ENCODE results near the gene NCBP2. TPM values are rescaled to one million over a fixed set of nuclear protein-coding genes. Genes with fewer than 3 reads are reported as not detected.

NCBP2 gene
- total and polyA plus RNA-seq, 4 donors, result 37.4 to 48.6 (median 47.5) TPM

- peaks cover 0 to 3% (median 0%) of the 10 kb centered on the region in 5 donors for H3K4me1 ChIP-seq (ENCODE audit: control insufficient read depth in 5 of 5, insufficient read depth in 5 of 5, low read length in 5 of 5)
- no peak for TF ChIP-seq CTCF (IDR thresholded peaks at IDR 0.05; ENCODE audit: control extremely low read depth, extremely low read depth)
- 81 to 94% methylated on average over 13 of the region's 13 CpGs for WGBS, 2 donors
- H3K9me3 ChIP-seq (ENCODE audit: control insufficient read depth in 4 of 4, insufficient read depth in 3 of 4, low read length in 3 of 4), result no peaks in the 10 kb centered on the region
- no peak overlapping the region for H3K9ac ChIP-seq (ENCODE audit: insufficient read depth in 1 of 2, low read length in 2 of 2)
- H3K27ac ChIP-seq (ENCODE audit: low read depth in 1 of 2, low read length in 1 of 2), result no peak overlapping the region
- peaks cover 0 to 2% (median 1%) of the 10 kb centered on the region in 4 donors for H3K36me3 ChIP-seq (ENCODE audit: control insufficient read depth in 4 of 4, insufficient read depth in 4 of 4, low read length in 4 of 4)
- no peak overlapping the region for H3K4me3 ChIP-seq
- no peaks in the 10 kb centered on the region for H3K27me3 ChIP-seq (ENCODE audit: control insufficient read depth in 3 of 3, insufficient read depth in 3 of 3, low read length in 2 of 3)
- no peak for DNase-seq
- ATAC-seq (ENCODE audit: insufficient read depth, low FRiP score), result no peak
Measured at GRCh38 chr3:196894557-196895295, 47.6 kb downstream of the NCBP2 start.

DNA sequence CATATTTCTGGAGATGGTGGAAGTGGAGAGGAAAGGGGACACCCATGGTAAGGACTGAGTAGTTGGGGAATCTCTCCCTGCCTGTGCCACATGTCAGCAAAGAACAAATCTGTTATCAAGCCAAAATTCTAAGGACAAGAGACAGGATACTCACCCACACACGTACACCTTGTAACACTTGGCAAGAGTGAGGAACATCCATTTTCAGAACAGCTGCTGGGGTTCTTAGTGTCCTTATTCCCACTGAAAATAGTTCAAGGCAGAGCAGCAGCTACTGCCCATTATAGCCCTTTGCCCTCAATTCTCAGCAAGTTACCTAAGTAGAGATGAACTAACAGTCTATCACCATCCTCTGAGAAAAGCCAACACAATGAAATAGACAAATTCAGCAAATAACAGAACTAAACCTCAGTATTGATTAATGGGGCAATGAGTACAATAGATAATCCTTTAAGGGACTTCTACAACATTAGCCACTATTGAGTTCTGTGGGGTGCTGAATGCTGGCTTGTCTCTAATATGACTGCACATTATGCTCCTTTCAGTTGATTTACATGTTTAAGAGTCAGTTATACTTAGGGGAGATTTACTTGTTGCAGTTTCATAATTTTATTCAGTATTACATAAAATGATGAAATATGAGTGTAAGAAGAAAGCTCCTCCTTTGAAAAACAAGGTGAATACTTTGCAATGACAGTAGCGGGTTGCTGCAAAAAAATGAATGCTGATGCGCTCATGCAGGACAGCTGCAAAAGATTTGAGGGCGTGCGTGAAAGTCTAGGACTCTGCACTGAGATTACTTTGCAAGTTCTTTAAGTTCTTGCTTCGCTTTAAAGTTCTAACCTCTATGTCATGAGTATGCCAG is 52.3 kb downstream of the NCBP2 start:
- 93 to 94% methylated on average over 6 of the region's 6 CpGs for WGBS, 2 donors
- TF ChIP-seq CTCF (IDR thresholded peaks at IDR 0.05; ENCODE audit: control extremely low read depth, extremely low read depth), result no peak
- no peak for DNase-seq
- H3K27me3 ChIP-seq (ENCODE audit: control insufficient read depth in 3 of 3, insufficient read depth in 3 of 3, low read length in 2 of 3), result no peaks in the 10 kb centered on the region
- no peak for ATAC-seq (ENCODE audit: insufficient read depth, low FRiP score)
- no peak overlapping the region for H3K27ac ChIP-seq (ENCODE audit: low read depth in 1 of 2, low read length in 1 of 2)
- no peak overlapping the region for H3K9ac ChIP-seq (ENCODE audit: insufficient read depth in 1 of 2, low read length in 2 of 2)
- H3K36me3 ChIP-seq (ENCODE audit: control insufficient read depth in 4 of 4, insufficient read depth in 4 of 4, low read length in 4 of 4), result peaks cover 8 to 12% (median 11%) of the 10 kb centered on the region in 4 donors
- peaks cover 0 to 5% (median 0%) of the 10 kb centered on the region in 5 donors for H3K4me1 ChIP-seq (ENCODE audit: control insufficient read depth in 5 of 5, insufficient read depth in 5 of 5, low read length in 5 of 5)
- H3K9me3 ChIP-seq (ENCODE audit: control insufficient read depth in 4 of 4, insufficient read depth in 3 of 4, low read length in 3 of 4), result no peaks in the 10 kb centered on the region
- no peak overlapping the region for H3K4me3 ChIP-seq

DNA sequence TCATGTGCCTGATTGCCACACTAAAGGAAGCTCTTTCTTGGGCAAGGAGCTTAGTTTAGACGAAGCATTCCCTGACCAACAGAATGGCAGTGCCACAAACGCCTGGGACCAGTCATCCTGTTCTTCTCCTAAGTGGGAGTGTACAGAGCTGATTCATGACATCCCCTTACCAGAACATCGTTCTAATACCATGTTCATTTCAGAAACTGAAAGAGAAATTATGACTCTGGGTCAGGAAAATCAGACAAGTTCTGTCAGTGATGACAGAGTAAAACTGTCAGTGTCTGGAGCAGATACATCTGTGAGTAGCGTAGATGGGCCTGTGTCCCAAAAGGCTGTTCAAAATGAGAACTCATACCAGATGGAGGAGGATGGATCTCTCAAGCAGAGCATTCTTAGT is 56.2 kb downstream of the NCBP2 start:
- 43 to 58% methylated on average over 4 of the region's 4 CpGs for WGBS, 2 donors
- no peak overlapping the region for H3K4me3 ChIP-seq
- H3K27me3 ChIP-seq (ENCODE audit: control insufficient read depth in 3 of 3, insufficient read depth in 3 of 3, low read length in 2 of 3), result no peaks in the 10 kb centered on the region
- TF ChIP-seq CTCF (IDR thresholded peaks at IDR 0.05; ENCODE audit: control extremely low read depth, extremely low read depth), result no peak
- ATAC-seq (ENCODE audit: insufficient read depth, low FRiP score) (no peak), DNase-seq (no peak)
- no peaks in the 10 kb centered on the region for H3K9me3 ChIP-seq (ENCODE audit: control insufficient read depth in 4 of 4, insufficient read depth in 3 of 4, low read length in 3 of 4)
- peaks cover 0 to 5% (median 0%) of the 10 kb centered on the region in 5 donors for H3K4me1 ChIP-seq (ENCODE audit: control insufficient read depth in 5 of 5, insufficient read depth in 5 of 5, low read length in 5 of 5)
- H3K9ac ChIP-seq (ENCODE audit: insufficient read depth in 1 of 2, low read length in 2 of 2), result no peak overlapping the region
- H3K27ac ChIP-seq (ENCODE audit: low read depth in 1 of 2, low read length in 1 of 2), result no peak overlapping the region
- H3K36me3 ChIP-seq (ENCODE audit: control insufficient read depth in 4 of 4, insufficient read depth in 4 of 4, low read length in 4 of 4), result peaks cover 8 to 12% (median 11%) of the 10 kb centered on the region in 4 donors

Other genes starting within 250 kb of the NCBP2 start
- 1 to 10 TPM; 3.1 to 4.3 TPM for gene CEP19, start 230.3 kb downstream of the NCBP2 start, total RNA-seq
- 1 to 10 TPM in 1 of 2 donors, under 1 TPM in 1; 0.93 to 1.7 TPM for gene CEP19, start 230.3 kb downstream of the NCBP2 start, polyA plus RNA-seq
- 10 to 100 TPM; 20.3 to 20.4 TPM for gene PIGX, start 230.2 kb downstream of the NCBP2 start, total RNA-seq
- gene PIGX, start 230.2 kb downstream of the NCBP2 start, polyA plus RNA-seq, result 10 to 100 TPM in 1 of 2 donors, 1 to 10 TPM in 1; 8.4 to 10.7 TPM
- gene PAK2, start 202.7 kb downstream of the NCBP2 start, total RNA-seq, result 10 to 100 TPM; 69.6 to 81.4 TPM
- gene PAK2, start 202.7 kb downstream of the NCBP2 start, polyA plus RNA-seq, result 10 to 100 TPM; 23.7 to 40.6 TPM
- gene SENP5, start 74.6 kb downstream of the NCBP2 start, total RNA-seq, result 10 to 100 TPM; 26.6 to 55.7 TPM
- 10 to 100 TPM in 1 of 2 donors, 1 to 10 TPM in 1; 7.7 to 10.8 TPM for gene SENP5, start 74.6 kb downstream of the NCBP2 start, polyA plus RNA-seq
- gene PIGZ, start 26.3 kb upstream of the NCBP2 start, total RNA-seq, result 1 to 10 TPM; 1.4 to 5.5 TPM
- gene PIGZ, start 26.3 kb upstream of the NCBP2 start, polyA plus RNA-seq, result 1 to 10 TPM; 1.8 to 2.5 TPM
- 10 to 100 TPM in 1 of 2 donors, 1 to 10 TPM in 1; 2.6 to 10.6 TPM for gene MELTF, start 87.3 kb upstream of the NCBP2 start, total RNA-seq
- gene MELTF, start 87.3 kb upstream of the NCBP2 start, polyA plus RNA-seq, result 1 to 10 TPM; 3.0 to 4.9 TPM

Data from lung (tissue), 12 donors.